BLaER1 treated with 17β-estradiol and CSF1 and Interleukin-3, amounts not matched to agents 10 nM and 100 nM (cell line): Measurements from ENCODE around the gene PDCD2L.
A peak's percentile ranks its signal among the peaks of the same experiment; 100 is the strongest.
"Not testable (repeated sequence)": the region's sequence is repeated elsewhere in the genome, so short reads cannot be mapped to it uniquely, and the experiment has no call there.

ENCODE experiments used
- H3K27ac ChIP-seq, 11 experiments: shearing (Covaris generic); formaldehyde crosslinking; 2 replicates each; pipeline ENCODE4 v1.8.1; 2022
- H3K27me3 ChIP-seq, 11 experiments: shearing (Covaris generic); formaldehyde crosslinking; 2 replicates each; pipeline ENCODE4 v1.8.1; 2022
- H3K36me3 ChIP-seq, 11 experiments: shearing (Covaris generic); formaldehyde crosslinking; 2 replicates each; pipeline ENCODE4 v1.8.1; 2022
- H3K4me1 ChIP-seq, 10 experiments: shearing (Covaris generic); formaldehyde crosslinking; 2 replicates each; pipeline ENCODE4 v1.8.1; 2022
- H3K4me2 ChIP-seq, 11 experiments: shearing (Covaris generic); formaldehyde crosslinking; 2 replicates each; pipeline ENCODE4 v1.8.1; 2022
- H3K4me3 ChIP-seq, 10 experiments: shearing (Covaris generic); formaldehyde crosslinking; 2 replicates each; pipeline ENCODE4 v1.8.1; 2022
- H3K9ac ChIP-seq, 11 experiments: shearing (Covaris generic); formaldehyde crosslinking; 2 replicates each; pipeline ENCODE4 v1.8.1; 2022
- H3K9me3 ChIP-seq, 11 experiments: shearing (Covaris generic); formaldehyde crosslinking; replicated peaks in 1 of 11; 2 replicates each; pipeline ENCODE4 v1.8.1; 2022
- H4K20me1 ChIP-seq, 11 experiments: shearing (Covaris generic); formaldehyde crosslinking; 2 replicates each; pipeline ENCODE4 v1.8.1; 2022
- Cebpa-rat ChIP-seq, 11 experiments: shearing (Covaris generic); IDR thresholded peaks; 2 replicates each; pipeline ENCODE4 v1.8.1; 2022

The PDCD2L gene

DNA sequence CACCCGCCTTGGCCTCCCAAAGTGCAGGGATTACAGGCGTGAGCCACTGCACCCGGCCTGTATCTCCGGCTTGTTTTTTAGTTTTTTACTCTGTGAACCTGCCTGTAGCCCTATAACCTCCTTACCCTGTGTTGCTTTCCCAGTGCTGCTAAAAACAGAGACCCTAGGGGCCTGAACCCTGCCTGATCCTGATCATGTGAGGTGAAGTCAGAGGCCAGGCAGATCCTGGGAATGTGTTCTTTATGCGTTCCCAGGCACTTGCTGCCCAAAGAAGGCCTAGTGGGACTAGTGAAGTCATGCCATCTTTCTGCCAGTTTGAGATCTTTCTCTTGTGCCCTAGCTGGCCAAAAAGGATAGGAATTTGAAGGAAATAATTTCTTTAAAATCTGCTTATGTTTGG, 28.6 kb downstream of the PDCD2L start:
- Histone ChIP-seq H3K27me3 (no peaks in the 10 kb centered on the region), H3K9me3 (no peaks in the 10 kb centered on the region), H3K4me2 (no peak overlapping the region), H3K4me1 (peaks cover 16 to 26% (median 22%) of the 10 kb centered on the region in 10 experiments), H3K27ac (no peak overlapping the region), H4K20me1 (peaks cover 61 to 94% (median 92%) of the 10 kb centered on the region in 11 experiments), H3K36me3 (peaks cover 58 to 81% (median 74%) of the 10 kb centered on the region in 11 experiments), H3K9ac (peak overlapping the region in 2 of 11 experiments; percentile 13 to 46; a peak in 1 of 22 replicates), H3K4me3 (no peak overlapping the region)
- TF ChIP-seq Cebpa-rat (IDR thresholded peaks at IDR 0.05) = no peak

DNA sequence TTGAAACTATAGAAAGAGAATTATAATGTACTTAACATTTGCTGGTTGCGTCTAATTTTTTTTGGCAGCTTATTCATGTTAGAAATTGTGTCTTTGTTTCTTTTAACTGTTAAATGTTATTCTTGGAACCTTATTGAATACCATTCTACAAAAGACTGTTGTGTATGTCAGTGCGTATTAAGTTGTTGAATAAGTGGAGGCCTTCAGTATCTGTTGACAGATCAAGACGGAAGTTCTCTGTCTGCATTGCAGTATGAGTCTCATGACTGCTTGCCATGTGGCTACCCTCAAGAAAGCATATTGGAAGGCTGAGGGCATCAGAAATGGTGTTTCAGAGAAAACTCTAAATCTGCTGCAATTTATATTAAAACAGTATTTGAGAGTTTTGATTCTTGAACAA, 32.5 kb downstream of the PDCD2L start:
- no peak for TF ChIP-seq Cebpa-rat (IDR thresholded peaks at IDR 0.05)
- Histone ChIP-seq H3K4me3 (no peak overlapping the region), H3K9me3 (no peaks in the 10 kb centered on the region), H3K27ac (no peak overlapping the region), H3K9ac (no peak overlapping the region), H3K27me3 (no peaks in the 10 kb centered on the region), H4K20me1 (peaks cover 48 to 100% (median 96%) of the 10 kb centered on the region in 11 experiments; a peak in 21 of 22 replicates), H3K36me3 (peaks cover 95 to 100% (median 100%) of the 10 kb centered on the region in 11 experiments), H3K4me1 (peaks cover 0 to under 1% (median 0%) of the 10 kb centered on the region in 10 experiments; a peak in 1 of 20 replicates), H3K4me2 (no peak overlapping the region)

- no peak overlapping the region for H3K4me2 ChIP-seq
- no peaks in the 10 kb centered on the region for H3K9me3 ChIP-seq
- peaks cover 98 to 100% (median 100%) of the 10 kb centered on the region in 11 experiments for H3K36me3 ChIP-seq
- TF ChIP-seq Cebpa-rat (IDR thresholded peaks at IDR 0.05) = no peak
- H4K20me1 ChIP-seq = peaks cover 2 to 92% (median 81%) of the 10 kb centered on the region in 11 experiments; a peak in 20 of 22 replicates
- no peak overlapping the region for H3K4me3 ChIP-seq
- H3K27ac ChIP-seq = no peak overlapping the region
- H3K9ac ChIP-seq = no peak overlapping the region
- H3K4me1 ChIP-seq = peaks cover 0 to 8% (median 0%) of the 10 kb centered on the region in 10 experiments; a peak in 2 of 20 replicates
- no peaks in the 10 kb centered on the region for H3K27me3 ChIP-seq
Observed at GRCh38 chr19:34448191-34448590, 44.0 kb downstream of the PDCD2L start.

GRCh38 chr19:34452723-34453122, 48.5 kb downstream of the PDCD2L start:
- Histone ChIP-seq H3K27me3 (no peaks in the 10 kb centered on the region), H3K9ac (no peak overlapping the region), H3K4me1 (peaks cover 0 to 8% (median 0%) of the 10 kb centered on the region in 10 experiments; a peak in 2 of 20 replicates), H3K4me2 (no peak overlapping the region), H4K20me1 (peaks cover 4 to 90% (median 76%) of the 10 kb centered on the region in 11 experiments; a peak in 20 of 22 replicates), H3K9me3 (no peaks in the 10 kb centered on the region), H3K36me3 (peaks cover 96 to 100% (median 99%) of the 10 kb centered on the region in 11 experiments), H3K27ac (no peak overlapping the region), H3K4me3 (no peak overlapping the region)
- TF ChIP-seq Cebpa-rat (IDR thresholded peaks at IDR 0.05) = no peak

GRCh38 chr19:34454091-34454490, 49.9 kb downstream of the PDCD2L start:
- no peak overlapping the region for H3K4me3 ChIP-seq
- TF ChIP-seq Cebpa-rat (IDR thresholded peaks at IDR 0.05) = no peak
- H3K36me3 ChIP-seq = peaks cover 92 to 100% (median 98%) of the 10 kb centered on the region in 11 experiments
- H3K27me3 ChIP-seq = no peaks in the 10 kb centered on the region
- peaks cover 9 to 90% (median 76%) of the 10 kb centered on the region in 11 experiments; a peak in 21 of 22 replicates for H4K20me1 ChIP-seq
- no peak overlapping the region for H3K27ac ChIP-seq
- peaks cover 0 to 13% (median 0%) of the 10 kb centered on the region in 10 experiments; a peak in 4 of 20 replicates for H3K4me1 ChIP-seq
- no peak overlapping the region for H3K4me2 ChIP-seq
- H3K9ac ChIP-seq = no peak overlapping the region
- no peaks in the 10 kb centered on the region for H3K9me3 ChIP-seq

GRCh38 chr19:34454685-34455084, 50.5 kb downstream of the PDCD2L start:
- Histone ChIP-seq H3K9me3 (no peaks in the 10 kb centered on the region), H3K4me3 (no peak overlapping the region), H3K9ac (no peak overlapping the region), H3K27me3 (no peaks in the 10 kb centered on the region), H3K36me3 (peaks cover 92 to 100% (median 98%) of the 10 kb centered on the region in 11 experiments), H4K20me1 (peaks cover 15 to 90% (median 76%) of the 10 kb centered on the region in 11 experiments; a peak in 21 of 22 replicates), H3K27ac (no peak overlapping the region), H3K4me2 (no peak overlapping the region), H3K4me1 (peaks cover 0 to 16% (median 0%) of the 10 kb centered on the region in 10 experiments; a peak in 4 of 20 replicates)
- no peak for TF ChIP-seq Cebpa-rat (IDR thresholded peaks at IDR 0.05)

GRCh38 chr19:34455783-34456480, 51.7 kb downstream of the PDCD2L start:
- Histone ChIP-seq H3K4me1 (peaks cover 0 to 17% (median 0%) of the 10 kb centered on the region in 10 experiments; a peak in 4 of 20 replicates), H3K36me3 (peaks cover 93 to 100% (median 98%) of the 10 kb centered on the region in 11 experiments), H4K20me1 (peaks cover 26 to 90% (median 77%) of the 10 kb centered on the region in 11 experiments; a peak in 21 of 22 replicates)
- H3K27ac ChIP-seq, H3K4me3 ChIP-seq, H3K27me3 ChIP-seq, H3K9me3 ChIP-seq, H3K4me2 ChIP-seq, H3K9ac ChIP-seq: not testable (repeated sequence)

- Histone ChIP-seq H3K9me3 (no peaks in the 10 kb centered on the region), H3K27me3 (no peaks in the 10 kb centered on the region), H4K20me1 (peaks cover 41 to 98% (median 90%) of the 10 kb centered on the region in 11 experiments; a peak in 21 of 22 replicates), H3K9ac (no peak overlapping the region), H3K36me3 (peaks cover 93 to 100% (median 98%) of the 10 kb centered on the region in 11 experiments), H3K27ac (no peak overlapping the region), H3K4me2 (no peak overlapping the region), H3K4me1 (peaks cover 0 to 17% (median 0%) of the 10 kb centered on the region in 10 experiments; a peak in 4 of 20 replicates), H3K4me3 (no peak overlapping the region)
- TF ChIP-seq Cebpa-rat (IDR thresholded peaks at IDR 0.05) = no peak
Observed at GRCh38 chr19:34457446-34457845, 53.2 kb downstream of the PDCD2L start.

DNA sequence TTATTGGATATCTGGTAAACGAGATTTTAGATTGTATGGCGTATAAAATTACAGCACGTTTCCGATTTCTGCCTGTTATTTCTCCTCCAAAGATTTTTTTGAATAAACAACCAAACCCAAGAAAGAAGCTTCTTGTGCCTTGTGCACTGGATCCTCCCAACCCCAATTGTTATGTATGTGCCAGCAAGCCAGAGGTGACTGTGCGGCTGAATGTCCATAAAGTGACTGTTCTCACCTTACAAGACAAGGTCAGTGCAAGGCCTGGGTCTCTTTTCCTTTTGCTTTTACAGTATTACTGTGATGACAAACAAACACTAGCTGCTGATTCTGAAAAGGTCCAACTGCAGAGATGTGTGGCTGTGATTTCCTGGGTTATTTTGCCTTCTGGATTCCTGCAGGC, 54.5 kb downstream of the PDCD2L start:
- H3K4me2 ChIP-seq = no peak overlapping the region
- H3K27me3 ChIP-seq = no peaks in the 10 kb centered on the region
- no peak overlapping the region for H3K27ac ChIP-seq
- TF ChIP-seq Cebpa-rat (IDR thresholded peaks at IDR 0.05) = no peak
- H4K20me1 ChIP-seq = peaks cover 41 to 99% (median 93%) of the 10 kb centered on the region in 11 experiments; a peak in 21 of 22 replicates
- no peaks in the 10 kb centered on the region for H3K9me3 ChIP-seq
- H3K4me3 ChIP-seq = no peak overlapping the region
- no peak overlapping the region for H3K9ac ChIP-seq
- peaks cover 0 to 17% (median 0%) of the 10 kb centered on the region in 10 experiments; a peak in 4 of 20 replicates for H3K4me1 ChIP-seq
- peaks cover 93 to 100% (median 98%) of the 10 kb centered on the region in 11 experiments for H3K36me3 ChIP-seq
